IMR-90 (cell line): Measurements from ENCODE around the gene CARD14. TPM values are rescaled to one million over a fixed set of nuclear protein-coding genes. Genes with fewer than 3 reads are reported as not detected.

ENCODE experiments used
- ATAC-seq: fragments of 200-7000 bp; cut with Tn5 transposase; 2 replicates; pipeline ENCODE4 v1.9.1; 2020; ENCODE audit warnings: low read depth, mild to moderate bottlenecking, moderate library complexity
- BruUV-seq: library from RNA; stranded (reverse); fragments of 400-500 nt; replicated peaks from 2 replicates; lab custom pipeline; 2021; lab: Mats Ljungman, UMichigan
- CTCF ChIA-PET: fragments of 300-600 bp; formaldehyde crosslinking; extraction: SDS; loops from one replicate; lab custom pipeline; 2021; ENCODE audit warnings: antibody characterized with exemption; lab: Yijun Ruan, JAX
- POLR2A ChIA-PET: fragments of 300-600 bp; sonication (Branson Sonifier 250); formaldehyde crosslinking; loops from one replicate; lab custom pipeline; 2022; ENCODE audit warnings: antibody characterized with exemption; ENCODE audit not compliant: unreplicated experiment; lab: Charles Lee
- DNase-seq: peaks from one replicate; pipeline ENCODE4 v3.0.0; 2013
- H2AFZ ChIP-seq: replicated peaks from 2 replicates; pipeline ENCODE3; 2013; ENCODE audit warnings: low read length, mild to moderate bottlenecking; ENCODE audit not compliant: poor library complexity
- H2AK5ac ChIP-seq: 2 replicates; pipeline ENCODE4 v1.6.1; 2013; ENCODE audit warnings: low read depth, low read length, inconsistent platforms
- H2AK9ac ChIP-seq: replicated peaks from 2 replicates; pipeline ENCODE3; 2013; ENCODE audit warnings: mild to moderate bottlenecking, low read depth, low read length, moderate library complexity; ENCODE audit not compliant: poor library complexity
- H2BK120ac ChIP-seq: 2 replicates; pipeline ENCODE4 v1.6.1; 2013; ENCODE audit warnings: low read depth, low read length, inconsistent platforms
- H2BK15ac ChIP-seq: 3 replicates; pipeline ENCODE4 v1.6.1; 2013; ENCODE audit warnings: low read depth, low read length, inconsistent platforms
- H2BK20ac ChIP-seq: 2 replicates; pipeline ENCODE4 v1.6.1; 2013; ENCODE audit warnings: low read depth, mild to moderate bottlenecking, inconsistent platforms, low read length, moderate library complexity
- H2BK5ac ChIP-seq: 2 replicates; pipeline ENCODE4 v1.6.1; 2013; ENCODE audit warnings: mild to moderate bottlenecking, low read depth, low read length, inconsistent platforms; ENCODE audit not compliant: poor library complexity, severe bottlenecking
- H3K14ac ChIP-seq: replicated peaks from 2 replicates; pipeline ENCODE4 v1.6.1; 2013; ENCODE audit warnings: low read depth, low read length, inconsistent platforms
- H3K18ac ChIP-seq: 2 replicates; pipeline ENCODE4 v1.6.1; 2013; ENCODE audit warnings: low read depth, low read length, control low read depth
- H3K23ac ChIP-seq: 2 replicates; pipeline ENCODE4 v1.6.1; 2013; ENCODE audit warnings: low read depth, low read length, inconsistent platforms
- H3K27ac ChIP-seq: 2 replicates; pipeline ENCODE4 v1.5.1; 2013; ENCODE audit warnings: mild to moderate bottlenecking, control low read depth, low read length; ENCODE audit not compliant: insufficient read depth
- H3K27me3 ChIP-seq: 2 replicates; pipeline ENCODE4 v1.6.1; 2013; ENCODE audit warnings: low read length; ENCODE audit not compliant: control insufficient read depth, insufficient read depth
- H3K36me3 ChIP-seq: 2 replicates; pipeline ENCODE4 v1.6.1; 2013; ENCODE audit warnings: low read length, mixed read lengths; ENCODE audit not compliant: control insufficient read depth, insufficient read depth
- H3K4ac ChIP-seq: 2 replicates; pipeline ENCODE4 v1.6.1; 2013; ENCODE audit warnings: low read depth, low read length, inconsistent platforms
- H3K4me1 ChIP-seq: 2 replicates; pipeline ENCODE4 v1.6.1; 2013; ENCODE audit warnings: low read length, mixed read lengths; ENCODE audit not compliant: control insufficient read depth, insufficient read depth
- H3K4me2 ChIP-seq: 2 replicates; pipeline ENCODE4 v1.6.1; 2013; ENCODE audit warnings: low read depth, mild to moderate bottlenecking, control low read depth, low read length, moderate library complexity
- H3K4me3 ChIP-seq: 2 replicates; pipeline ENCODE4 v1.5.1; 2013; ENCODE audit warnings: low read depth, mild to moderate bottlenecking, control low read depth, low read length, moderate library complexity; ENCODE audit not compliant: insufficient read depth
- H3K56ac ChIP-seq: 2 replicates; pipeline ENCODE4 v1.6.1; 2013; ENCODE audit warnings: low read length, inconsistent platforms; ENCODE audit not compliant: insufficient read depth; ENCODE audit errors: extremely low read depth
- H3K79me1 ChIP-seq, 2 experiments: 2 replicates each; pipeline ENCODE4 v1.6.1; 2013; ENCODE audit warnings: low read length in 2 of 2, inconsistent platforms in 1 of 2, low read depth in 1 of 2
- H3K9ac ChIP-seq: 2 replicates; pipeline ENCODE4 v1.6.1; 2013; ENCODE audit warnings: low read depth, low read length, control low read depth
- H3K9me1 ChIP-seq: 2 replicates; pipeline ENCODE4 v1.6.1; 2013; ENCODE audit warnings: low read length, inconsistent platforms; ENCODE audit not compliant: insufficient read depth
- H3K9me3 ChIP-seq: 2 replicates; pipeline ENCODE4 v1.6.1; 2013; ENCODE audit warnings: low read length; ENCODE audit not compliant: control insufficient read depth, insufficient read depth
- H4K20me1 ChIP-seq: 2 replicates; pipeline ENCODE4 v1.6.1; 2013; ENCODE audit warnings: low read length, inconsistent platforms; ENCODE audit not compliant: insufficient read depth
- H4K5ac ChIP-seq: 2 replicates; pipeline ENCODE4 v1.6.1; 2013; ENCODE audit warnings: mild to moderate bottlenecking, low read depth, low read length, control low read depth
- H4K8ac ChIP-seq, 2 experiments: 2 replicates each; pipeline ENCODE4 v1.6.1; 2013; ENCODE audit warnings: low read depth in 2 of 2, low read length in 2 of 2, control low read depth in 1 of 2, inconsistent platforms in 1 of 2
- H4K91ac ChIP-seq: 2 replicates; pipeline ENCODE4 v1.6.1; 2013; ENCODE audit warnings: low read depth, low read length, inconsistent platforms; ENCODE audit not compliant: insufficient read depth
- BHLHE40 ChIP-seq: fragments of 150-350 bp; IDR thresholded peaks from 2 replicates; pipeline ENCODE4 v1.6.1; 2016; ENCODE audit warnings: mild to moderate bottlenecking, low read depth, low read length
- CEBPB ChIP-seq: IDR thresholded peaks from 2 replicates; pipeline ENCODE4 v1.6.1; 2012; ENCODE audit warnings: low read depth, low read length, improper control_type of control experiment
- CHD1 ChIP-seq: IDR thresholded peaks from 2 replicates; pipeline ENCODE4 v1.6.1; 2012; ENCODE audit warnings: low read depth, low read length, improper control_type of control experiment
- FOS ChIP-seq: fragments of 150-350 bp; IDR thresholded peaks from 2 replicates; pipeline ENCODE4 v1.6.1; 2016; ENCODE audit warnings: low read depth, low read length
- MAFK ChIP-seq: IDR thresholded peaks from 2 replicates; pipeline ENCODE4 v1.6.1; 2012; ENCODE audit warnings: low read depth, low read length, improper control_type of control experiment
- MAZ ChIP-seq: IDR thresholded peaks from 2 replicates; pipeline ENCODE4 v1.6.1; 2012; ENCODE audit warnings: low read depth, mild to moderate bottlenecking, low read length, improper control_type of control experiment, moderate library complexity, borderline replicate concordance
- MXI1 ChIP-seq: IDR thresholded peaks from 2 replicates; pipeline ENCODE4 v1.6.1; 2012; ENCODE audit warnings: low read depth, mild to moderate bottlenecking, low read length, moderate library complexity, borderline replicate concordance
- NFE2L2 ChIP-seq: fragments of 150-350 bp; IDR thresholded peaks from 2 replicates; pipeline ENCODE4 v1.6.1; 2016; ENCODE audit warnings: low read depth, mild to moderate bottlenecking, low read length
- POLR2A ChIP-seq: IDR thresholded peaks from 2 replicates; pipeline ENCODE4 v1.6.1; 2012; ENCODE audit warnings: mild to moderate bottlenecking, low read depth, low read length
- RAD21 ChIP-seq: IDR thresholded peaks from 2 replicates; pipeline ENCODE4 v1.6.1; 2012; ENCODE audit warnings: low read length, improper control_type of control experiment
- RCOR1 ChIP-seq: IDR thresholded peaks from 2 replicates; pipeline ENCODE4 v1.6.1; 2012; ENCODE audit warnings: mild to moderate bottlenecking, low read length, improper control_type of control experiment; ENCODE audit not compliant: insufficient replicate concordance
- RFX5 ChIP-seq: IDR thresholded peaks from 2 replicates; pipeline ENCODE4 v1.8.0; 2012; ENCODE audit warnings: low read depth, mild to moderate bottlenecking, low read length, moderate library complexity
- SMC3 ChIP-seq: fragments of 150-350 bp; IDR thresholded peaks from 2 replicates; pipeline ENCODE4 v1.6.1; 2016; ENCODE audit warnings: low read depth, mild to moderate bottlenecking, antibody characterized with exemption, low read length, moderate library complexity
- WGBS, 2 experiments: methylation state at CpG; one replicate each; pipeline versions ENCODE4 v1.1.5 to v1.1.7; 2013; ENCODE audit warnings: missing lambda C conversion rate in 2 of 2; ENCODE audit not compliant: insufficient read length in 1 of 2; ENCODE audit errors: extremely low coverage in 2 of 2; 5-methylcytosine and 5-hydroxymethylcytosine counted together
- dilution Hi-C: fragments of 300-500 bp; cut with HindIII; formaldehyde crosslinking; loops from one replicate; pipeline ENCODE4 v1.14.3; 2018; ENCODE audit warnings: low sequenced_read_pairs; ENCODE audit not compliant: unreplicated experiment
- in situ Hi-C: fragments of 300-500 bp; cut with MboI; formaldehyde crosslinking; loops from 3 replicates; pipeline ENCODE4 v1.14.3; 2019; ENCODE audit warnings: low sequenced_read_pairs, inconsistent platforms, mixed read lengths
- intact Hi-C: fragments of 100-400 bp; cut with micrococcal nuclease; formaldehyde crosslinking; loops from 2 replicates; pipeline ENCODE4 v1.10.0; 2022
- polyA plus RNA-seq, 3 experiments: library from polyadenylated mRNA; depleted of rRNA; stranded (reverse); fragments of >200 nt; gene quantifications; 2 replicates each; pipeline ENCODE4 v1.2.3, GENCODE V29; 2012; ENCODE audit warnings: low replicate concordance in 1 of 3
- total RNA-seq: library from RNA; depleted of rRNA; stranded (reverse); fragments of >200 nt; gene quantifications from 2 replicates; pipeline ENCODE4 v1.2.3, GENCODE V29; 2012
- TF ChIP-seq, protein P1 (sequence below): fragments of 150-350 bp; IDR thresholded peaks from 2 replicates; pipeline ENCODE4 v1.6.1; 2016; ENCODE audit warnings: low read depth, mild to moderate bottlenecking, low read length, moderate library complexity, borderline replicate concordance
- TF ChIP-seq, protein P2 (sequence below): conservative IDR thresholded peaks from 2 replicates; pipeline ENCODE4 v1.5.1; 2012; ENCODE audit warnings: mild to moderate bottlenecking, low read depth, low read length, improper control_type of control experiment
- TF ChIP-seq, protein P3 (sequence below): fragments of 150-350 bp; IDR thresholded peaks from 2 replicates; pipeline ENCODE4 v1.6.1; 2017; ENCODE audit warnings: mild to moderate bottlenecking, antibody characterized with exemption, low read length, low read depth

The CARD14 gene
- total and polyA plus RNA-seq, 2 of the 4 experiments (the other 2 are of a cell fraction): not detected

DNA sequence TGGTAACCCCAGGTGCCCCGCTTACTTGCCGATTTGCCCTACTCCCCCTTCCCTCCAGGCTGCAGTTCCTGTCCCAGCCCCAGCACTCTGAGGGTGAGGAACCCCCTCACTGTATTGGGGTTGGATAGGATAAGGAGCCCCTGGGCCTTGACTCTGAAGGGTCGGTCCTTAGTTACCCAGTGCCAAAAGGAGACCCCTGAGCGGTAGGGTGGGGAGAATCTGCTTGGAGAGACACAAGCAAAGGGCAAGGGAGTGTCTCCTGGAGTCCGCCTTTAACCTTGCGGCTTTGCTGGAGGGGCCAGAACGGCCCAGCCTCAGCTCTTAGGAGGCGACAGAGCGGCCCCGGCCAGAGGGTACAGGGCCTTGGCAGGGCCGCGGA lies 13.0 kb downstream of the CARD14 start:
- Histone ChIP-seq H3K9me1 (no peaks in the 10 kb centered on the region; the same call in 1 of the 2 replicates), H4K91ac (no peak overlapping the region), H3K14ac (no peak overlapping the region), H2AK9ac (no peak overlapping the region), H4K20me1 (no peaks in the 10 kb centered on the region), H3K9me3 (no peaks in the 10 kb centered on the region), H4K5ac (no peak overlapping the region), H3K4me2 (no peak overlapping the region), H3K4me3 (no peak overlapping the region), H3K27me3 (peaks cover 24% of the 10 kb centered on the region), H2AFZ (no peak overlapping the region), H2BK15ac (no peak overlapping the region), H3K23ac (no peak overlapping the region), H2BK120ac (no peak overlapping the region), H3K18ac (no peak overlapping the region), H3K9ac (no peak overlapping the region), H3K27ac (no peak overlapping the region), H3K4me1 (peaks cover 6% of the 10 kb centered on the region), H4K8ac (no peak overlapping the region), H3K56ac (no peak overlapping the region), H2BK20ac (no peak overlapping the region), H3K4ac (no peak overlapping the region), H2AK5ac (no peak overlapping the region), H2BK5ac (no peak overlapping the region), H3K36me3 (no peaks in the 10 kb centered on the region), H3K79me1 (no peaks in the 10 kb centered on the region)
- BruUV-seq: no TSS peak
- TF ChIP-seq FOS: no peak
- TF ChIP-seq RCOR1: no peak
- TF ChIP-seq CEBPB: no peak
- TF ChIP-seq, protein P1, sequence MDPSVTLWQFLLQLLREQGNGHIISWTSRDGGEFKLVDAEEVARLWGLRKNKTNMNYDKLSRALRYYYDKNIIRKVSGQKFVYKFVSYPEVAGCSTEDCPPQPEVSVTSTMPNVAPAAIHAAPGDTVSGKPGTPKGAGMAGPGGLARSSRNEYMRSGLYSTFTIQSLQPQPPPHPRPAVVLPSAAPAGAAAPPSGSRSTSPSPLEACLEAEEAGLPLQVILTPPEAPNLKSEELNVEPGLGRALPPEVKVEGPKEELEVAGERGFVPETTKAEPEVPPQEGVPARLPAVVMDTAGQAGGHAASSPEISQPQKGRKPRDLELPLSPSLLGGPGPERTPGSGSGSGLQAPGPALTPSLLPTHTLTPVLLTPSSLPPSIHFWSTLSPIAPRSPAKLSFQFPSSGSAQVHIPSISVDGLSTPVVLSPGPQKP: no peak
- no peak for TF ChIP-seq CHD1
- TF ChIP-seq NFE2L2: no peak
- no peak for TF ChIP-seq RAD21
- TF ChIP-seq, protein P2, sequence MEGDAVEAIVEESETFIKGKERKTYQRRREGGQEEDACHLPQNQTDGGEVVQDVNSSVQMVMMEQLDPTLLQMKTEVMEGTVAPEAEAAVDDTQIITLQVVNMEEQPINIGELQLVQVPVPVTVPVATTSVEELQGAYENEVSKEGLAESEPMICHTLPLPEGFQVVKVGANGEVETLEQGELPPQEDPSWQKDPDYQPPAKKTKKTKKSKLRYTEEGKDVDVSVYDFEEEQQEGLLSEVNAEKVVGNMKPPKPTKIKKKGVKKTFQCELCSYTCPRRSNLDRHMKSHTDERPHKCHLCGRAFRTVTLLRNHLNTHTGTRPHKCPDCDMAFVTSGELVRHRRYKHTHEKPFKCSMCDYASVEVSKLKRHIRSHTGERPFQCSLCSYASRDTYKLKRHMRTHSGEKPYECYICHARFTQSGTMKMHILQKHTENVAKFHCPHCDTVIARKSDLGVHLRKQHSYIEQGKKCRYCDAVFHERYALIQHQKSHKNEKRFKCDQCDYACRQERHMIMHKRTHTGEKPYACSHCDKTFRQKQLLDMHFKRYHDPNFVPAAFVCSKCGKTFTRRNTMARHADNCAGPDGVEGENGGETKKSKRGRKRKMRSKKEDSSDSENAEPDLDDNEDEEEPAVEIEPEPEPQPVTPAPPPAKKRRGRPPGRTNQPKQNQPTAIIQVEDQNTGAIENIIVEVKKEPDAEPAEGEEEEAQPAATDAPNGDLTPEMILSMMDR: no peak
- no peak for TF ChIP-seq MXI1
- no peak for TF ChIP-seq SMC3
- no peak for TF ChIP-seq BHLHE40
- TF ChIP-seq RFX5: no peak
- TF ChIP-seq, protein P3, sequence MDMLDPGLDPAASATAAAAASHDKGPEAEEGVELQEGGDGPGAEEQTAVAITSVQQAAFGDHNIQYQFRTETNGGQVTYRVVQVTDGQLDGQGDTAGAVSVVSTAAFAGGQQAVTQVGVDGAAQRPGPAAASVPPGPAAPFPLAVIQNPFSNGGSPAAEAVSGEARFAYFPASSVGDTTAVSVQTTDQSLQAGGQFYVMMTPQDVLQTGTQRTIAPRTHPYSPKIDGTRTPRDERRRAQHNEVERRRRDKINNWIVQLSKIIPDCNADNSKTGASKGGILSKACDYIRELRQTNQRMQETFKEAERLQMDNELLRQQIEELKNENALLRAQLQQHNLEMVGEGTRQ: no peak
- no peak for TF ChIP-seq MAFK
- no peak for TF ChIP-seq POLR2A
- no peak for TF ChIP-seq MAZ
- WGBS, 2 experiments: 100% methylated on average over 2 of the region's 12 CpGs; no CpG with 5 or more reads in 1 of the 2 experiments
- intact Hi-C loops: no loop called here
- CTCF ChIA-PET: interaction anchor here (0.6 kb wide), 1 partner anchor 17 kb away, joined by 3 read pairs; no protein-coding TSS in a partner anchor
- no peak for DNase-seq
- no peak for ATAC-seq
- dilution Hi-C loops: no loop called here
- in situ Hi-C loops: no loop called here
- POLR2A ChIA-PET: no interaction called here
